ENCODE results near the gene CNIH3. TPM values are rescaled to one million over a fixed set of nuclear protein-coding genes. Genes with fewer than 3 reads are reported as not detected.

CNIH3 gene
- total RNA-seq, 2 experiments from 2014 or later = 1.8 to 2.5 TPM

- Mint-ChIP-seq H3K36me3 (ENCODE audit: low read depth) (no peaks in the 10 kb centered on the region), H3K27me3 (peaks cover 3% of the 10 kb centered on the region), H3K4me1 (ENCODE audit: low read depth) (peaks cover 10% of the 10 kb centered on the region), H3K4me3 (no peak overlapping the region), H3K9me3 (no peaks in the 10 kb centered on the region), H3K27ac (no peak overlapping the region)
- H3K27ac ChIP-seq (ENCODE audit: low read depth in 1 of 2, low read length in 2 of 2) = no peak overlapping the region
- intact Hi-C loops (cut with DNase I, micrococcal nuclease) = loop anchor here in 1 of 2 experiments (5.0 kb wide), 1 partner anchor 123 kb away; no protein-coding TSS in a partner anchor
- peaks cover 18% of the 10 kb centered on the region for H3K4me1 ChIP-seq (ENCODE audit: insufficient read depth, low read length)
- no peak for ATAC-seq (ENCODE audit: poor library complexity)
- no peaks in the 10 kb centered on the region for H3K36me3 ChIP-seq (ENCODE audit: insufficient read depth, low read length)
- no peaks in the 10 kb centered on the region for H3K27me3 ChIP-seq (ENCODE audit: control insufficient read depth in 1 of 2, insufficient read depth in 2 of 2, low read length in 2 of 2)
- POLR2A ChIA-PET = no interaction called here
- CTCF ChIA-PET = no interaction called here
- TF ChIP-seq, protein P1, sequence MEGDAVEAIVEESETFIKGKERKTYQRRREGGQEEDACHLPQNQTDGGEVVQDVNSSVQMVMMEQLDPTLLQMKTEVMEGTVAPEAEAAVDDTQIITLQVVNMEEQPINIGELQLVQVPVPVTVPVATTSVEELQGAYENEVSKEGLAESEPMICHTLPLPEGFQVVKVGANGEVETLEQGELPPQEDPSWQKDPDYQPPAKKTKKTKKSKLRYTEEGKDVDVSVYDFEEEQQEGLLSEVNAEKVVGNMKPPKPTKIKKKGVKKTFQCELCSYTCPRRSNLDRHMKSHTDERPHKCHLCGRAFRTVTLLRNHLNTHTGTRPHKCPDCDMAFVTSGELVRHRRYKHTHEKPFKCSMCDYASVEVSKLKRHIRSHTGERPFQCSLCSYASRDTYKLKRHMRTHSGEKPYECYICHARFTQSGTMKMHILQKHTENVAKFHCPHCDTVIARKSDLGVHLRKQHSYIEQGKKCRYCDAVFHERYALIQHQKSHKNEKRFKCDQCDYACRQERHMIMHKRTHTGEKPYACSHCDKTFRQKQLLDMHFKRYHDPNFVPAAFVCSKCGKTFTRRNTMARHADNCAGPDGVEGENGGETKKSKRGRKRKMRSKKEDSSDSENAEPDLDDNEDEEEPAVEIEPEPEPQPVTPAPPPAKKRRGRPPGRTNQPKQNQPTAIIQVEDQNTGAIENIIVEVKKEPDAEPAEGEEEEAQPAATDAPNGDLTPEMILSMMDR (IDR thresholded peaks at IDR 0.05) = no peak
- H3K9me3 ChIP-seq (ENCODE audit: control insufficient read depth in 1 of 2, insufficient read depth in 1 of 2, low read length in 2 of 2) = no peaks in the 10 kb centered on the region
- H3K4me3 ChIP-seq (ENCODE audit: low read length) = no peak overlapping the region
- DNase-seq = no peak
These were observed 24.5 kb downstream of the CNIH3 start for GRCh38 chr1:224640587-224640986.

- CTCF ChIA-PET = no interaction called here
- H3K27ac Mint-ChIP-seq = no peak overlapping the region
These were observed 24.9 kb downstream of the CNIH3 start for GRCh38 chr1:224641030-224641429.

DNA sequence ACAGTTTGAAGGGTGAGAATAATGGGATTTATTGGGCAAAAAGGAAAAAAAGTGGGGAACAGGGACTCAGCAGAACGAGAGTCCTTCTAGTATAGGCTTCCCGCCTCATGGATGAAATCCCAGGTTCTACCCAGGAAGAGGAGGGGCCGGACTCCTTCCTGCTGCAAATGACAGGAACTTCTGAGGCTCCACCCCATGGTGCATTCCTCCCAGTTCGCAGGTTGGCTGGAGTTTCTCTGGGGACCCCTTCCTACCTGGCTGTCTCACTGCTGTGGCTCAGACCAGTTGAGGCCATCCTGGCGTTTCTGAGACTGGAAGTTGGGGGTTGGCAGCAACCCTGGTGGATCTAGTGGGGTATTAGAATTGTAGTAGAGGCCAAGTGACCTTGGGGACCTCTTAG lies 27.5 kb downstream of the CNIH3 start:
- H3K27me3 Mint-ChIP-seq = peaks cover 3% of the 10 kb centered on the region
- intact Hi-C loops (cut with DNase I, micrococcal nuclease) = loop anchor here (2.0 to 5.0 kb wide), 2 partner anchors 126 to 131 kb away; no protein-coding TSS in a partner anchor
- CTCF ChIA-PET = no interaction called here

More at GRCh38 chr1:224641030-224641429, 24.9 kb downstream of the CNIH3 start:
- Mint-ChIP-seq H3K4me1 (ENCODE audit: low read depth) (peaks cover 10% of the 10 kb centered on the region), H3K27me3 (peaks cover 3% of the 10 kb centered on the region), H3K36me3 (ENCODE audit: low read depth) (no peaks in the 10 kb centered on the region), H3K9me3 (no peaks in the 10 kb centered on the region), H3K4me3 (no peak overlapping the region)
- Histone ChIP-seq H3K9me3 (ENCODE audit: control insufficient read depth in 1 of 2, insufficient read depth in 1 of 2, low read length in 2 of 2) (no peaks in the 10 kb centered on the region), H3K27ac (ENCODE audit: low read depth in 1 of 2, low read length in 2 of 2) (no peak overlapping the region), H3K4me1 (ENCODE audit: insufficient read depth, low read length) (peaks cover 18% of the 10 kb centered on the region), H3K27me3 (ENCODE audit: control insufficient read depth in 1 of 2, insufficient read depth in 2 of 2, low read length in 2 of 2) (no peaks in the 10 kb centered on the region), H3K4me3 (ENCODE audit: low read length) (no peak overlapping the region), H3K36me3 (ENCODE audit: insufficient read depth, low read length) (no peaks in the 10 kb centered on the region)
- TF ChIP-seq, protein P1 (IDR thresholded peaks at IDR 0.05) = no peak
- DNase-seq (peak in 1 of 14 experiments; percentile 14), ATAC-seq (ENCODE audit: poor library complexity) (no peak)
- POLR2A ChIA-PET = no interaction called here
- intact Hi-C loops (cut with DNase I, micrococcal nuclease) = loop anchor here in 1 of 2 experiments (5.0 kb wide), 1 partner anchor 124 kb away; no protein-coding TSS in a partner anchor

More for the DNA sequence above, 27.5 kb downstream of the CNIH3 start:
- Mint-ChIP-seq H3K4me1 (ENCODE audit: low read depth) (no peaks in the 10 kb centered on the region), H3K4me3 (no peak overlapping the region), H3K36me3 (ENCODE audit: low read depth) (no peaks in the 10 kb centered on the region), H3K9me3 (no peaks in the 10 kb centered on the region), H3K27ac (no peak overlapping the region)
- no peak overlapping the region for H3K27ac ChIP-seq (ENCODE audit: low read depth in 1 of 2, low read length in 2 of 2)
- no peaks in the 10 kb centered on the region for H3K27me3 ChIP-seq (ENCODE audit: control insufficient read depth in 1 of 2, insufficient read depth in 2 of 2, low read length in 2 of 2)
- no peaks in the 10 kb centered on the region for H3K36me3 ChIP-seq (ENCODE audit: insufficient read depth, low read length)
- DNase-seq (no peak), ATAC-seq (ENCODE audit: poor library complexity) (no peak)
- H3K4me3 ChIP-seq (ENCODE audit: low read length) = no peak overlapping the region
- POLR2A ChIA-PET = interaction anchor here (0.7 kb wide), 1 partner anchor 28 kb away, joined by 3 read pairs; the partner anchor contains the start of gene CNIH3
- TF ChIP-seq, protein P1 (IDR thresholded peaks at IDR 0.05) = no peak
- H3K9me3 ChIP-seq (ENCODE audit: control insufficient read depth in 1 of 2, insufficient read depth in 1 of 2, low read length in 2 of 2) = no peaks in the 10 kb centered on the region
- peaks cover 3% of the 10 kb centered on the region for H3K4me1 ChIP-seq (ENCODE audit: insufficient read depth, low read length)
